ENCODE measurements around the gene CELSR3.

CELSR3 gene

DNA sequence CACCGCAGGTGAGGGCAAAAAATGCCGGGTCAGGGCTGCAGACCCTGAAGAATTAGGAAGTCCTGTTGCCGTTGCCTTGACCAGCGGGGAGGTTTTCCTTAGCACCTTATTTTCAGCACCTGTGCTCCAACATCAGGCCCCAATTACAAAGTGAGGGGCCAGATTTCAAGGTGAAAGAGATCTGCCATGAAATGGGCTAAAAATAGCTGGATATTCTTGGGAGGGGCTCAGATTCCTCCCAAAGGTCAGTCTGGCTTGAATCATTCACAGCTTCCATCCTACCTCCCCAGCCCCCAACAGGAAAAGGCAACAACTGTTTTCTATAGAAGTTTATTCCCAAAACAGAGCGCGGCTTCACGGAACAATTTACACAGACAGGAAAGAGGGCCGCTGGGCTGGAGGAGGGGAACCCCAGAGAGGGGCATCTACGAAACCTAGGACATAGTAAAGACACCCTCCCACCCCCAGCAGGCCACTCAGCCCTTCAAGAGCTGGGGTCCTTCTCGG lies 26.5 kb downstream of the CELSR3 start:
- no peak for DNase-seq (ENCODE audit: low read depth in 2 of 3, low spot score in 1 of 3)

- peak; percentile 89 to 95 (median 91) for DNase-seq (ENCODE audit: low read depth in 2 of 3, low spot score in 1 of 3)
These were observed 27.3 kb downstream of the CELSR3 start, which contains the start of gene SLC26A6 for GRCh38 chr3:48635222-48636021. Gene SLC26A6, minus strand, starts transcription at chr3:48635461. Its CDS starts 68 bp downstream, at chr3:48635393.

DNA sequence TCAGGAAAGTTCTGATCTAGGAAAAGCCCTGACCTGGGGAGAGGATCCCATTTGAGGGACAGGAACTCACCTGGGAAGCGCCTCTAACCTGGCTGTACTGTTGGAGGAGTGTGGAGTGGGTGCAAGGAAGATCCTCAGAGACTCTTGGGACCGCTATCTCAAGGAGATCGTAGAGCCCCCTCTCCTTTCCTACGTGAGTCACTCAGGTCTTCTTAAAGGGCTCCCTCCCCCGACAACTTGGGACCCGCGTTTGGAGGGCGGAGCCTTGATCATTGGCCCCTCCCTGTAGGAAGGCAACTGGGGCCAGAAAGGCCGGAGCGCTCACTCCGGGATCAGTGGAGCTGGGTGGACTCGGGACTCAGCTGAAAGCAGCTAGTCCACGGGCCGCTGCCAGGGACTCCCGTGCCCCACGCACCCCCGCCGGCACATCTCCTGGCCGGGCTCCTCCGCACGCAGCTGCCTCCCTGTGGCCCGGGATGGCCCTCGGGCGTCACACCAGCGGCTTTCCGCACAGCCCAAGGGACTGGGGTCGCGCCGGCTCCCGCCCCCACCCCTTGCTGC lies 27.9 kb downstream of the CELSR3 start:
- peak; percentile 28 to 37 (median 31) for DNase-seq (ENCODE audit: low read depth in 2 of 3, low spot score in 1 of 3)

- no peak for DNase-seq (ENCODE audit: low read depth in 2 of 3, low spot score in 1 of 3)
These were observed 28.9 kb downstream of the CELSR3 start for GRCh38 chr3:48633743-48634142.

- DNase-seq (ENCODE audit: low read depth in 2 of 3, low spot score in 1 of 3): no peak
These were observed 29.4 kb downstream of the CELSR3 start for GRCh38 chr3:48633256-48633655.

DNA sequence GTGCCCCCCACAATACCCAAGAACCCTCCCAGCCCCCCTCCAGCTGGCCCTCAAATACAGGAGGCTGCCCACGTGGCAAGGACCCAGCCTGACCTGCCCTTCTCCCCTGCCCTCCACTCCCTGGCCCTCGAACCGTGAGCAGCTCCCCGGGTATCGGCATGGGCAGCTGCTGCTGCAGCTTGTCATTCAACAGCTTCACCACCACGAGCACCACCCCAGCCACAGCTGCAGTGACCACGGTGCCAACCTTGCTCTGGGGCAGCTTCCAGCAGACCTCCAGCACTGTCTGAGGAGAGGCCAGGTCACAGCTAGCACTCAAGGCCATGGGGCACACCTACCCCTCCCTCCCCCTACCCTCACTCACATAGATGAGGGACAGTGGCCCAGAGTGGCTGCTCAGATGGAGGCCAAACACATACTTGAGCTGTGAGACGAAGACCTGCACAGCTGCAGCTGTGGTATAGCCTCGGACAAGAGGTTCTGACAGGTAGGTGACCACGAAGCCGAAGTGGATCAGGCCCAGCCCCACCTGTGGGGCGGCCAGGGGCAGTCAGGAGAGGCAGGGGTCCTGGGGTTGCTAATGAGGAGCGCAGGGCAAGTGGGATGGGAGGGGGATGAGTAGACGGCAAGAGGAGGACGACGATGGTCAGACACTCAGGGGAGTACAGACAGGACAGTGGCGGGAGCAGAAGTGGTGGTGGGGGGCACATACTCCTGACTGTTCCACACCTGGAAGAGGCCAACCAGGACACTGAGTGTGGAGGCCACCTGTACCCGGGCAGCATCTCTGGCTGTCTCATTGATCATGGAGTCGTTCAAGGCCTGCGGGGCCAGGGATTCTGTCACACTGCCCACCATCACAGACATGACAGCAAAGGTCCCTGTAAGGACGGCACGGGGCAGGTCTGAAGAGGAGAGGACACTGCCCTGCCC lies 30.9 kb downstream of the CELSR3 start:
- no peak for DNase-seq (ENCODE audit: low read depth in 2 of 3, low spot score in 1 of 3)

- DNase-seq (ENCODE audit: low read depth in 2 of 3, low spot score in 1 of 3): no peak
These were observed 31.9 kb downstream of the CELSR3 start for GRCh38 chr3:48630833-48631232.

- DNase-seq (ENCODE audit: low read depth in 2 of 3, low spot score in 1 of 3): no peak
These were observed 32.3 kb downstream of the CELSR3 start for GRCh38 chr3:48630407-48630806.

DNA sequence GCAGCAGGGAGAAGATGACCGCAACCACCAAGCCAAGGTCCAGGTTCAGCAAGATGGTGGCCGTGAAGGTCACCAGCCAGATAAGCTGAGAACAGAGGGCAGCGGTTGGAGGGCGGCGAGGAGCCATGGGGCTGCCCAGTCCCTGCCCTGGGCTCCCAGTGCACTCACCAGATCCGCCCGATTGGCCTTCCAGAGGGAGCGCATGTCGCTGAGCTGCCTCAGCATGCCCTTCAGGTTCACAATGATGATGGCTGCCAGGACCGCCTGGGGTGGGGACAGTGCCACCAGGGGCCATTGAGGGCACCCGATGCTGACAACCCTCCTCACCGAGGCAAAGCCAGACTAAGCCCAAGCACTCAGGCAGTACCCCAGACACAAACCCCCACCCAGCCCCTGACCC lies 32.8 kb downstream of the CELSR3 start:
- DNase-seq (ENCODE audit: low read depth in 2 of 3, low spot score in 1 of 3): no peak

DNA sequence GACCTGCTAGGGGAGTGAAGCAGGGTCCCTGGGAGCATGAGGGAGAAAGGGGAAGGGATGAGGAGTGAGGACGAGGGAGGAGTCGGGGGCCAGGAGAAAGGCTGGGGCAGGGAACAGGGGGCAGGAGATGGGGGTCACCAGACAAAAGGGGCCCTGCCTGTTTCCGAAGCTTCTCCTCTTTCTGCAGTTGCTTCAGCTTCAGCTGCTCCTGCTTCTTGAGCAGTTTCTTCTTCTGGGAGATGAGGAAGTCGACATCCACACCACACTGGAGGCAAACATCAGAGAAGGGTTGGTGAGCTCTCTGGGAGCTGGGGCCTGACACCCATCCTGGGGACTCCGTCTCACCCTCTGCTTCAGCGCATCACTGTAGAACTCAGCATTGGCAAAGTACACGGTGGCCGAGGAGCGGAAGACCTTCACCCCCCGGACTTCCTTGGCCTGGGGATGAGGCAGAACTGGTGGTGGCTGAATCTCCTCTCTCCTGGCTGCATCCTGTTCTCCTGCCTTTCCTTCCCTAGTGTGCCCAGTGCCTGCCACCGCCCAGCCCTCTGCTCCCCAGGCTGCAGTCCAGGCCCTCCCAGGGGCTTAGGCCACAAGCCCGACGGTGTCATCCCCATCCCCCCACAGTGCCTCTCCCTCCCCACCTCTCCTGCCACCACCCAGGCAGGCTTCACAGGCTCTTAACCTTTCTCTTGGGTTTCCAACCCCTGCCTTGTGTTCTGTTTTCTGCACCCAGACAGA lies 34.2 kb downstream of the CELSR3 start:
- DNase-seq (ENCODE audit: low read depth in 2 of 3, low spot score in 1 of 3): no peak

- DNase-seq (ENCODE audit: low read depth in 2 of 3, low spot score in 1 of 3): no peak
These were observed 37.1 kb downstream of the CELSR3 start for GRCh38 chr3:48625600-48625999.

GRCh38 chr3:48624767-48625166 lies 37.9 kb downstream of the CELSR3 start:
- DNase-seq (ENCODE audit: low read depth in 2 of 3, low spot score in 1 of 3): no peak

GRCh38 chr3:48623851-48624547 lies 38.7 kb downstream of the CELSR3 start:
- no peak for DNase-seq (ENCODE audit: low read depth in 2 of 3, low spot score in 1 of 3)

DNA sequence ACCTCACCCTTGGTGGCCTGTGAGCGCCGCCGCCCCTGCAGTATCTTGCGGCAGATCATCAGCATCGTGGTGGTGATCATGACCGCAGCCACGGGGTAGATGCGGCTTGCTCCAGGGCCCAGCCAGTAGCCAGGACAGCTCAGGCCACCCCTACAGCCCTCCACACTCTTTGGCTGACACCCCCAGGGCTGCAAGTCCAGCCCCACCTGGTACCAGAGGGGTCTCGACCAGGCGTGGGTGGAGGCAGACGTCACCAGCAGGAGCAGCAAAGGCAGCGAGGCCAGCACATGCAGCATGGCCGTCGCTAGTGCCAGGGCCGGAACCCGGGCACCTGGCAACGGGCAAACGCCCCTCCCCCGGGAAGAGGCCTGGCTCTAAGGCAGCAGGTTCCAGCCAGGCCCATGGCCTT lies 41.2 kb downstream of the CELSR3 start, which contains the start of gene TMEM89:
TMEM89 (minus strand) TSS at position 309 of the 409 bp plus-strand sequence; CDS start at position 296, 13 bp downstream.
- no peak for DNase-seq (ENCODE audit: low read depth in 2 of 3, low spot score in 1 of 3)

DNA sequence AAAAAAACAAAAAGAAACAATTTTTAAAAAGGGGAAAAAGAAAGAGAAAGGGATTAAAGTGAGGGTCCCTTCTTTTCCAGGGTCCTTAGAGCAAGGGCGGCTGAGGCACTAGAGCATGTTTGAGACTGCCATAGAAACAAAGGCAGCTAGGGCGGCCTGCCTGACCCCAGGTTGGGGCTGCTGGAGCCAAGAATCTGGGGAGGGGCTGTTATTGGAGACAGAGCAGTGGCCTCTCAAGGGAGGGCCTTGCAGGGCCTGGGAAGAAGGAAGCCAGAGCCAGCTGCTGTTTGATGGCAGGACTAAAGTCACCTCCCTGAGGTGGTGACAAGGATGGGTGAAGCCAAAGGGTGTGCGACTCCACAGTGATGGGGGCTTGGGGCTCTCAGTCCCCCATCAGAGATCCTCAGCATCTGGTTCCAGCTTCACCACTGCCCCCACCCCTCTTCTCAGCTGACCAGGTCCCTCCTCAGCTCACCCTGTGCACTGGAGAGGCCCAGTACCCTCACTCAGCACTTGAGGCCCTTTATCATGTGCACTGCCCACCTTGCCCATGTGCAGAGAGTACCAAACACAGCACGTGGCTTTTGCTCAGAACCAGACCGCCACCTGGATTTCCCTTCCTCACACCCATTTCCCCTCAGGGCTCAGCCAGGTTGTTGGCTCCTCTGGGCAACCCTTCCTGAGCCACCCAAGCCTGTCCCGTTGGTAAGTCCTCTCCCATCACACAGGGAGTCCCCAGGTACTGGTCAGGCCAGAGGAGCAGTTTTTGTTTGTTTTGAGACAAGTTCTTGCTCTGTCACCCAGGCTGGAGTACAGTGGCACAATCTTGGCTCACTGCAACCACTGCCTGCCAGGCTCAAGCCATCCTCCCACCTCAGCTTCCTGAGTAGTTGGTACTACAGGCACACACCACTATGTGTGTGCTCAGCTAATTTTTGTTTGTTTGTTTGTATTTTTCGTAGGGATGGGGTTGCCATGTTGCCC lies 42.9 kb downstream of the CELSR3 start:
- no peak for DNase-seq (ENCODE audit: low read depth in 2 of 3, low spot score in 1 of 3)

GRCh38 chr3:48617559-48617958 lies 45.1 kb downstream of the CELSR3 start:
- no peak for DNase-seq (ENCODE audit: low read depth in 2 of 3, low spot score in 1 of 3)

- DNase-seq (ENCODE audit: low read depth in 2 of 3, low spot score in 1 of 3): peak in 1 of 3 donors; percentile 42
These were observed 48.6 kb downstream of the CELSR3 start for GRCh38 chr3:48614044-48614443.

- no peak for DNase-seq (ENCODE audit: low read depth in 2 of 3, low spot score in 1 of 3)
These were observed 50.4 kb downstream of the CELSR3 start for GRCh38 chr3:48612309-48612708.
